ENCODE data around the gene APEX1.

Gene APEX1

DNA sequence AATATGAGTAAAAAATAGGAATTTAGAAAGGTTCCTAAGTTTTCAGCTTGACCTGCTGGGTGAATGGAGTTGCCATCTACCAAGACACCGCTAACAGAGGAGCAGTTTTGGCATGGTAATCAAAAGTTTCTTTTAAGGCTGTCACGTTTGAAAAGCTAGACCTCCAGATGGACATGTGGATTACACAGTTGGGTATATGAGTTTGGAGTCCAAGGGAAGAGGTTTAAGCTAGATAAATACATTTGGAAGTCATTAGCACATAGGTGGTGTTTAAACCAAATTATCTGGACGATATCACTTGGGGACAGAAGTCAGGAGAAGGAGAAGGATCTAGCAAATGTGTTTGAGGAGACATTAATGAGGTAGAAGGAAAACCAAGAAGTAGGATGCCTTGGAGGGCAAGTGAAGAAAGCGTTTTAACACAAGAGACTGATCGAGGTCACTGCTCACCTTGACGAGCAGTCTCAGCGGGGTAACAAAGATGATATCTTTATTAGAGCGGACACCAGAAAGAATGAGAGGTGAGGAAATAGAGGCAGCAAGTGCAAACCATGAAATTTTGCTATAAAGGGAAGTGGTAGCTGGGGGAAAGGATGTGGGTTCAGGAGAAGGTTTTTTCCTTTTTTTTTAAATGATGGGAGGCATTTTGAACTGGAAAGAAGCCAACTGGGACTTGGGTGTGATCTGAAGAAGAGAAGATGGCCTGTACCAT lies 31.8 kb downstream of the APEX1 start:
- DNase-seq = no peak
- Histone ChIP-seq H3F3A (ENCODE audit: insufficient read depth, low read length) (peaks cover 8% of the 10 kb centered on the region), H3K27me3 (replicated peaks; ENCODE audit: insufficient read depth, low read length) (no peaks in the 10 kb centered on the region), H3K9me3 (replicated peaks; ENCODE audit: insufficient read depth, low read length) (no peaks in the 10 kb centered on the region), H3K27ac (ENCODE audit: low read length) (no peak overlapping the region), H3K9me2 (replicated peaks; ENCODE audit: insufficient read depth, low read length) (no peaks in the 10 kb centered on the region), H3K9ac (ENCODE audit: low read length) (no peak overlapping the region), H3K36me3 (replicated peaks; ENCODE audit: insufficient read depth, low read length) (no peaks in the 10 kb centered on the region), H4K20me1 (ENCODE audit: insufficient read depth, low read length) (no peaks in the 10 kb centered on the region), H3K79me2 (ENCODE audit: low read length) (no peaks in the 10 kb centered on the region), H2AFZ (ENCODE audit: low read length) (no peak overlapping the region), H3K4me2 (ENCODE audit: low read depth, low read length) (no peak overlapping the region), H3K4me3 (ENCODE audit: low read length) (no peak overlapping the region), H3K4me1 (ENCODE audit: low read length) (0 out of 2 replicates have a peak, but pooled peaks cover 9% of the 10 kb centered on the region)
- TF ChIP-seq EZH2 (optimal IDR thresholded peaks at IDR 0.05; ENCODE audit: low read depth, low read length) (no peak), CTCF (IDR thresholded peaks at IDR 0.05; ENCODE audit: low read length) (no peak), EZH2phosphoT487 (IDR thresholded peaks at IDR 0.05; ENCODE audit: low read length) (no peak)

- H3K79me2 ChIP-seq (ENCODE audit: low read length) = no peaks in the 10 kb centered on the region
- TF ChIP-seq CTCF (IDR thresholded peaks at IDR 0.05; ENCODE audit: low read length) (no peak; the same call in 1 of the 2 replicates), EZH2 (optimal IDR thresholded peaks at IDR 0.05; ENCODE audit: low read depth, low read length) (no peak), EZH2phosphoT487 (IDR thresholded peaks at IDR 0.05; ENCODE audit: low read length) (no peak)
- no peaks in the 10 kb centered on the region for H4K20me1 ChIP-seq (ENCODE audit: insufficient read depth, low read length)
- no peak overlapping the region for H3K27ac ChIP-seq (ENCODE audit: low read length)
- H3K4me1 ChIP-seq (ENCODE audit: low read length) = peaks cover 14% of the 10 kb centered on the region
- no peak for DNase-seq
- H3K4me2 ChIP-seq (ENCODE audit: low read depth, low read length) = no peak overlapping the region
- H2AFZ ChIP-seq (ENCODE audit: low read length) = no peak overlapping the region
- no peaks in the 10 kb centered on the region for H3K36me3 ChIP-seq (replicated peaks; ENCODE audit: insufficient read depth, low read length)
- H3F3A ChIP-seq (ENCODE audit: insufficient read depth, low read length) = peaks cover 11% of the 10 kb centered on the region
- H3K9ac ChIP-seq (ENCODE audit: low read length) = no peak overlapping the region
- no peak overlapping the region for H3K4me3 ChIP-seq (ENCODE audit: low read length)
- H3K27me3 ChIP-seq (replicated peaks; ENCODE audit: insufficient read depth, low read length) = no peaks in the 10 kb centered on the region
- H3K9me2 ChIP-seq (replicated peaks; ENCODE audit: insufficient read depth, low read length) = no peaks in the 10 kb centered on the region
- H3K9me3 ChIP-seq (replicated peaks; ENCODE audit: insufficient read depth, low read length) = no peaks in the 10 kb centered on the region
Measured at GRCh38 chr14:20487396-20487725, 32.3 kb downstream of the APEX1 start.

DNA sequence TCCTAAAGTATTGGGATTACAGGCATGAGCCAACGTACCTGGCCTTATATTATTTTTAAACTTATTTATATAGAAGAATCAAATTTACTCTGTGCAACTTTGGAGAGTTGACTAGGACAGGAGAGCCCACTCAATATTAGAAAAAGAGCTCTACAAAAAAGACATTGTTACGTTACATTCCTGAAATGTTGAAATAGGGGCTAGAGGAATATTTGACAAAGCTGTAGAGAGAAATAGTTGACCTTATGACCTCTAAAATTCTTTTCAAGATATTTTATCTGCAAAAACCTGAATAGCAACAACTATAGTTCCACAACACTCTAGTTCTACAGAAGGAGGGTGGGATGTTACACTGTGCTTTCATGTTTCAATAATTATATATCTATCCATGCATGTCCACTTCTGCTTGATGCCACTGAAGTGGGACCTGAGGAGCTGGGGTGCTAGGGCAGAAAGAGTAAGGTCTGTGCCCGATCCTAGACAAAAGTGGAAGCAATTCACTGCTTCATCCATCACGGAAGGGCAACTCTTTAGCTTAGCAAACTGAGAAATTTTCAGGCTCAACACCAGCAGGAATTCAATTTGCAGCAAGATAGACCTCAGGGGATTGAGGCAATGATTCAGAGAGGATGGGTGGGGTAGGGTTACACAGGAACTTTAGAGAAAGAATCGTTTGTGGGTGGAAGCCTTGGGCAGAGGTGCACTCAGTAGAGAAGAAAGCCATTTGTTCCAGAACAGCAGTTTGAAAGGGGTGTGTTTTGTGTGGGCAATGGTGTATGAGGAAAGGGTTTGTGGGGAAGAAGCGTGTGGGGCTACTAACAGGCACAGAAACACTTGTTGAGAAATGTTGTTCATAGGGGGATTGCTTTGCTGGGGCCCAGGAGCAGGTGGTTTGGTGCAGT lies 34.3 kb downstream of the APEX1 start:
- DNase-seq = no peak
- no peaks in the 10 kb centered on the region for H3K79me2 ChIP-seq (ENCODE audit: low read length)
- H3K4me3 ChIP-seq (ENCODE audit: low read length) = no peak overlapping the region
- H3F3A ChIP-seq (ENCODE audit: insufficient read depth, low read length) = peaks cover 11% of the 10 kb centered on the region
- no peaks in the 10 kb centered on the region for H3K9me3 ChIP-seq (replicated peaks; ENCODE audit: insufficient read depth, low read length)
- H2AFZ ChIP-seq (ENCODE audit: low read length) = no peak overlapping the region
- H3K27me3 ChIP-seq (replicated peaks; ENCODE audit: insufficient read depth, low read length) = no peaks in the 10 kb centered on the region
- H3K9ac ChIP-seq (ENCODE audit: low read length) = no peak overlapping the region
- H3K27ac ChIP-seq (ENCODE audit: low read length) = no peak overlapping the region
- TF ChIP-seq EZH2 (optimal IDR thresholded peaks at IDR 0.05; ENCODE audit: low read depth, low read length) (no peak), EZH2phosphoT487 (IDR thresholded peaks at IDR 0.05; ENCODE audit: low read length) (no peak)
- H3K4me2 ChIP-seq (ENCODE audit: low read depth, low read length) = no peak overlapping the region
- peaks cover 21% of the 10 kb centered on the region for H3K4me1 ChIP-seq (ENCODE audit: low read length)
- no peaks in the 10 kb centered on the region for H3K9me2 ChIP-seq (replicated peaks; ENCODE audit: insufficient read depth, low read length)
- no peaks in the 10 kb centered on the region for H4K20me1 ChIP-seq (ENCODE audit: insufficient read depth, low read length)
- no peaks in the 10 kb centered on the region for H3K36me3 ChIP-seq (replicated peaks; ENCODE audit: insufficient read depth, low read length)
